ENCODE results near the gene LEF1.
"Not testable (repeated sequence)": the region's sequence is repeated elsewhere in the genome, so short reads cannot be mapped to it uniquely, and the experiment has no call there.

DNA sequence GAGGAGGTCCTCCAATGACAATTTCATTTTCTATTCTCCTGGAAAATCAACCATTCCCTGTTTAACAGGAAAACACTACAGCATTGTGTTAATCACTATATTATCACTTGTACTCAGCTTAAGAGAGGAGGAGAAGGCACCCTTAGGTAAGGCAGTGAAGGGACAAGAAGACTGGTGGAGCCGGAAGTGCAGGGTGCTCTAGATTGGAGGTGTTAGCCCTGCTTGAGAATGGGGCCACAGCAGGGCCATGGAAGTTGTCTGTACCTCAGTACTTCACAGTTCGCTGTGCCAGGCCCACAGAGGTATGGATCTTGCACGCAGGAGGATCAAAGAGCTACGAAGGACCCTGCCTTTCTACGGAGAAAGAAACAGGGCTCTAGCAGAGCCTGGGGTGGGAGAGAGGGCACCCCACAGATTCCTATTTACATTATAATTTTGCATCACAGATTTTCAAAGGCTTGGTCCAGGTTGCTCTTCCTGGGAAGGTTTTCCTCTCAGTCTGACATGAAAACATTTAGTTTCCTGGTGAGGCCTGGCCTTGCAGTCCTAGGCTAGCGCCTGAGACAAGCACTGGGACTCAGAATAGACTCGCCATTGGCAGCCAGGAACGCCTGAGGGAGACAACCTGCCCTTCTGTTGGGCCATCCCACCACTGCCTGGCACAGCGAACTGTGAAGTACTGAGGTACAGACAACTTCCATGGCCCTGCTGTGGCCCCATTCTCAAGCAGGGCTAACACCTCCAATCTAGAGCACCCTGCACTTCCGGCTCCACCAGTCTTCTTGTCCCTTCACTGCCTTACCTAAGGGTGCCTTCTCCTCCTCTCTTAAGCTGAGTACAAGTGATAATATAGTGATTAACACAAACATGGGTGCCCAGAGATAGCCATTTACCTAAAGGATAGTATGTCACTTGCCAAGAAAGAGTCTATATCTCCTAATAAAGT is 118.3 kb downstream of the LEF1 start:
- TF ChIP-seq, protein P1, sequence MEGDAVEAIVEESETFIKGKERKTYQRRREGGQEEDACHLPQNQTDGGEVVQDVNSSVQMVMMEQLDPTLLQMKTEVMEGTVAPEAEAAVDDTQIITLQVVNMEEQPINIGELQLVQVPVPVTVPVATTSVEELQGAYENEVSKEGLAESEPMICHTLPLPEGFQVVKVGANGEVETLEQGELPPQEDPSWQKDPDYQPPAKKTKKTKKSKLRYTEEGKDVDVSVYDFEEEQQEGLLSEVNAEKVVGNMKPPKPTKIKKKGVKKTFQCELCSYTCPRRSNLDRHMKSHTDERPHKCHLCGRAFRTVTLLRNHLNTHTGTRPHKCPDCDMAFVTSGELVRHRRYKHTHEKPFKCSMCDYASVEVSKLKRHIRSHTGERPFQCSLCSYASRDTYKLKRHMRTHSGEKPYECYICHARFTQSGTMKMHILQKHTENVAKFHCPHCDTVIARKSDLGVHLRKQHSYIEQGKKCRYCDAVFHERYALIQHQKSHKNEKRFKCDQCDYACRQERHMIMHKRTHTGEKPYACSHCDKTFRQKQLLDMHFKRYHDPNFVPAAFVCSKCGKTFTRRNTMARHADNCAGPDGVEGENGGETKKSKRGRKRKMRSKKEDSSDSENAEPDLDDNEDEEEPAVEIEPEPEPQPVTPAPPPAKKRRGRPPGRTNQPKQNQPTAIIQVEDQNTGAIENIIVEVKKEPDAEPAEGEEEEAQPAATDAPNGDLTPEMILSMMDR (conservative IDR thresholded peaks at IDR 0.05) = not testable (repeated sequence)
- TF ChIP-seq EZH2 (IDR thresholded peaks at IDR 0.05; ENCODE audit: low read depth) = not testable (repeated sequence)
